HG03097 (cell line): ENCODE results near the gene TLL1.

Source experiments
- ATAC-seq: cut with Tn5 transposase; IDR thresholded peaks from one replicate; pipeline ENCODE4 v1.9.1; 2021; ENCODE audit not compliant: unreplicated experiment, low FRiP score

TLL1 gene

GRCh38 chr4:166042510-166043055 lies 169.5 kb downstream of the TLL1 start:
- no peak for ATAC-seq

GRCh38 chr4:166043801-166044200 lies 170.8 kb downstream of the TLL1 start:
- no peak for ATAC-seq

DNA sequence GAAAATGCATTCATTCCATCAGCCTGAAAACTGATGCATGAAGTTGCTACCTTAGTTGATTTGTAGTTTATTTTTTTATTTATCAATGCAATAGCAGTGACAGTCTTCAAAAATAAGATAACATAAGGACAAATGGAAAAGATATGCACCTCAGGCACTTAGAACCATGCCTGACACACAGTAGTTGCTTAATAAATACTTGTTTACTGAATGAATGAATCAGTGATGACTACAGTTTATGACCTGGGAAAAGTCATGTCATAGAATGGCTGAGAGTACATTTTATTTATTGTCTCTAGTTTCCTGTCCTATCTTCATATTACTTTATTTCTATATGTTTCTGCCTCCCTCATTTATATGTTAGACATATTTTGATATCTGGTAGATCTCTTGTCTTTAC lies 171.8 kb downstream of the TLL1 start:
- no peak for ATAC-seq

GRCh38 chr4:166045457-166045856 lies 172.4 kb downstream of the TLL1 start:
- no peak for ATAC-seq

DNA sequence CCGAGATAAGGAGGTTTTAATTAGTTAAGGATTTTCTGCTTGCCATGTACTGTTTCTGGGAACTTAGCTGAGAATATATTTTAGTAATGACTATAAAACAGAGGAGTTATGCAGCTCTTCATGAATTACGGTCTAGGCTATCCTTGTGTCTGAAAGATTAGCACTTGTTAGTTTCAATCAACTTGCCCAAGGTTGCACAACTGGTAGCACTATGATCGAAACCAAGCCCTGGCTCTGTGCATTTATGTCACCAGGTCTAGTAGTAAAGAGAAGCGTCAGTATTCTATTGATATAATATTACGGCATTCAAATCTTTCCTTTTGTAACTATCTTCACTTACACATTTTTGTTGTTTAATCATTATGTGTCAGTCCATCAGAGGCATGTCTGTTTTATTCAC lies 176.0 kb downstream of the TLL1 start:
- no peak for ATAC-seq

DNA sequence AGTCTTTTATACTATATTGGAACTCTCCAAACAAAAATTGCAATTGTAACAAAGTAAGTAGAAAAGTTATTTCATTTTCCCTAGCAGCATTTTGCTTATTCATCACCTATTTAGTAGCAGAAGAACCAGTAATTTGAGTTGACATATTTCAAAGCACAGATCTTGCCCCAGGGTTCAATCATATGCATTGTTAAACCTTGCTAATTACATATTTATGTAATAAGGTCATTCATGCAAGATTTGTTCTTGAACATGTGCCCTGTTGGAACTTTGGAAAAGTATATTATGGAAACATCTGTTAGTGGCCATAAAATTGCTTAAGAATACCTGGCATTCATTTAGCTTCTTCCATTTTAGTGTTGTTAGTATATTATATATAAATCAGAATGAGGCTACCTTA lies 191.7 kb downstream of the TLL1 start:
- ATAC-seq = no peak

DNA sequence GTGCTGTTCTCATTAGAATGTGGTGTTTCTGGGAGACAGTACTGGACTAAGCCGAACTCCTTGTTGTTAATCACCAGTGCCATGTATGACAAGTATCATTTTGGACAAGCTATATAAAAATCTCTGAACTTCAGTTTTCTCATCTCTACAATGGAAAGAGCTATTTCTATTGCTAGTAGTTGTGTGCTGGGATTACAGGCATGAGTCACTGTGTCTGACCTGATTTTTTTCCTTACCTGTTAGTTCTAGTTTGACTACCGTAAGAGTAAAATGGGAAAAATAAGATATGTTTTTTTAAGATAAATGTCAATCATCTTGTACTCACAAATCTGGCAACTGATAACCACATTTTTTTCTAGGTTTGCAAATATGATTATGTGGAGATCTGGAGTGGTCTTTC lies 192.3 kb downstream of the TLL1 start:
- ATAC-seq = no peak

GRCh38 chr4:166066936-166067335 lies 193.9 kb downstream of the TLL1 start:
- no peak for ATAC-seq

GRCh38 chr4:166067915-166068314 lies 194.9 kb downstream of the TLL1 start:
- no peak for ATAC-seq

DNA sequence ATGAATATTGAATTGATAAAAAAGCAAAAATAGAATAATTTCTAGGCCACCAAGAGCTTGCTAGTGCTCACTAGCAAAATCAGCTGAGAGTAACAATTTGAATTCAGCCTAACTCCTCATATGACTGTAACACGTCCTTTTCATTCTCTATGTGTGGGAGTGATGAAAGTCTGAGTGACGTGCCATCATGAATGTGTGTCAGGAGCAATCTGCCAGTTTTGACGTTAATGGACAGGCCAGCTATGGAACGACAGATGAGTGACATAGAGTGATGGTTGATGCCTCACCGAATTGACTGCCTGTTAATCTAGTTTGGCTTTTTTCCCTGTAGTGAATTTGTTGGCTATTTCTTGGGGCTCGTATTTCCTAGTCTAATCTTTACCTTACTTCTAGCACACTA lies 200.7 kb downstream of the TLL1 start:
- ATAC-seq = no peak

GRCh38 chr4:166075599-166075998 lies 202.6 kb downstream of the TLL1 start:
- ATAC-seq = no peak

DNA sequence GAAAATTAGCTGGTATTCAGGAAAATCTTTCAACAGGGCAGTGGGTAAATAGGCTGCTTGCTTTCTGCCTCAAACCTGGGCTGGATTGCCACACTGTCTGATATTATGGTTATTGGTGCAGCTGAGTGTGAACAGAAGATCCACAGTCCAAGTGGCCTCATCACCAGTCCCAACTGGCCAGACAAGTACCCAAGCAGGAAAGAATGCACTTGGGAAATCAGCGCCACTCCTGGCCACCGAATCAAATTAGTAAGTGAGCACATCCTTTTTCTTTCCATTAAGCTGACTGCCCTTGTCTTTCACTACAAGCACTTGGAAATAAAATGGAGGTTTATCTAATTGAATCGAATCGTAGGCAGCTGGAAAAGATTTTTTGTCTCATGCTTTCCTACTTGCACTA lies 204.7 kb downstream of the TLL1 start:
- no peak for ATAC-seq

DNA sequence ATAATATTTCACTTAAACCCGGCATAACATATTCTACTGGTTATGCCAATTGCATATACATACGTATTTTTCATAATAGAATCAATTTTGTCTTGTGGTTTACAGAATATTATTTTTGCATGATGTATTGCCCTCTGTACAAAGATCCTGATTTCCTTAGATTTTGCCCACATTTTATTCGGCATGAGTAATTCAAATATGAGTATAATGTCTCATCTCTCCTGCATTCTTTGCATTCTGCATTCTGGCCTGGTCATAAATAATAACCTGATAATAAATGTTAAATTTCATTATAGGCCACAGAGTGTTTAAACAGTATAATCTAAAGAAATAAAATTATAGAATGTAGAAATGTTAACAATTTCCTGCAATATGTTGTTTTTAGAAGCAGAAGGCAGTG lies 205.3 kb downstream of the TLL1 start:
- ATAC-seq = no peak

GRCh38 chr4:166078955-166079354 lies 205.9 kb downstream of the TLL1 start:
- no peak for ATAC-seq

DNA sequence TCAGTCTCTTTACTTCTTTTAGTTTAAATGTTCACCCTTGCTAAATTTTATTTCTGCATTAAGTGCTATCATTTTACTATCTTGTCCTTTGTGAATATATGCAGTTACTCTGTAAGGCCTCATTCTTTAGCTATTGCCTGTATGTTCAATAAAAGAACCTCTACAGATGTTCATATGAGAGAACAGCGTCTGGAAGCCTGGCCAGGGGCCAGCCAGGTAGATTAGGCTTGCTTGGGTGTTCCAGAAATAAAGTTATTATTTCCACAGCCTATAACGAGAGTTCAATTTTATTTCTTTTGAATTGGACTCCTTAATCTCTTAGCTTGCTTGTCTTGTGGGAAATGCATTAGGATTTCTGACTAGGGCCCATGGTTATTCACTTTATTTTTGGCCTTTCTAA lies 214.5 kb downstream of the TLL1 start:
- ATAC-seq = no peak

DNA sequence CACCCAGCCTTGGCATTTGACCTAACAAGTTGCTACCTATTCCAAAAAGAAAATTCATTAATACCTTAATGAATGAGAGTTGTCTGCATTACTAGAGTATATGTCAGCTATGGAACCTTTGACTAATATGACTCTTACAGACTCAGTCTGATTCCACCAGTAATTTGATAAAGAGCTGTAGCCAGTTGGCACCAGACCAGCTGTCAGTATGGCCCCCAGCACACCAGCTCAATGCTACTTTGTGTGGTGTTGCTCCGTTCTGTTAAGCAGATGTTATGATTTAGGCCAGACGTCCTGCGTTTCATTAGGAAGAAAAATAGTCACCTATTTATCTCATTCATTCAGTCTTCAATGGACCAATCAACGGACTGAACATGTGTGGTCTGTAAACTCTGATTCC lies 215.5 kb downstream of the TLL1 start:
- ATAC-seq = no peak

- no peak for ATAC-seq
These were observed 218.1 kb downstream of the TLL1 start for GRCh38 chr4:166091146-166091545.

DNA sequence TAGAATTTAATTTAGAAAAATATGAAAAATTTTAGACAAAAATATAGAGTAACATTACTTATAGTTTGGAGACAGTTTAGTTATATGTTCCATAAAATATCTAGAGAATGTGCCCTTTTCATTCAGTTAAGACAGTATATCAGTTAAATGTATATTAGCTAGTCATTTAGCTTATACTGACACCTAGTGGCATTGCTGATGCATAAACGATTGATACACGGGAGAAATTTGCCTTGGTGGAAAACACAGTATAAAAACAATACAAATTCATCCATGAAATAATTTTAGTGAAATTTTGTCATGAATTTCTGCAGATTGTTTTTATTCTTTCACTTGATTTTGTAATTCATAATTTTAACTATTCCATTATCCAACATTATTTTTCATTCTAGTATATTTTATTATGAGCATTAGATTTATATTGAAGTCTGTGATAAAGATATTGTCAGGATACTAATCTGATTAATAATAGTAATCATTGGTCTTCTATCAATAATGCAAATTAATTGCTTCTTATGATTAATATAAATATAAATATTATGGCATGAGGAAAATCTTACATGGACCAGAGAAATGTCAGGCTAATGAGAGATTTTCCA lies 219.0 kb downstream of the TLL1 start:
- ATAC-seq = peak; percentile 73

- ATAC-seq = no peak
These were observed 219.8 kb downstream of the TLL1 start for GRCh38 chr4:166092797-166093290.

DNA sequence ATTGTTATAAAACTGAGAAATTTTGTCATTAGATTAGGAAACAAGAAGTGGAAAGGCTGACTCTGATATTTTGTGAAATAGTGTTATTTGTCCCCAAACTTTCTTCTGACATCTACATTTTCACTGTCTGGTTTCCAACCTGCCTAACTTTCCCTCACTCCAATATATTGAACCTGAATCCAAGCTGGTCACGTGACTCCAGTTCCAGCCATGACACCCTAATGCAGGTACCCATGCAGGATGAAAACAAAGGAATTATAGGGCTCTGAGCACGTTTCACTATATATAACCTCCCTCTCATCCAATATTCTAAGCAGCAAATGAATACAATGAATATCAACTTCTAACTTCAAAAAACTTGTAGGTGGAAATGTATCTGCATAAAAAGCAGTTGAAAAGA lies 231.6 kb downstream of the TLL1 start:
- ATAC-seq = no peak

GRCh38 chr4:166121897-166122296 lies 248.9 kb downstream of the TLL1 start:
- no peak for ATAC-seq

DNA sequence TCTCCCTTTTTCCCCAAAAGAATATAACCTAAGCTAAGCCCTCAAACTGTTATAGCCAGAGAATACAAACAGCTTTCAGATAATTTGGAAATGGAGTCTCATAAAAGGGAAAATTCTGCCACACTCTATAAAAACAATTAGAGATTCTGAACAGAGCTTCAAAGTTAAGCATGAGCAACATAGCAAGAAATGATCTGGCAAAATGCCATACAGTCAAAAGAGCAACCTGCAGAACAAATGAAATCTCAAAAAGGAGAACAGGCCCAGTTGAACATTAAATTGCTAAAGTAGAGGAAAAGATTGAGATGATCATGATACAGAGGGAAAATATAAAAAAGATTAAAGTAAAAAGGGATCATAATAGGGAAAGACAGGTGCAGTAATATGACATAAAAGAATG lies 250.5 kb downstream of the TLL1 start:
- ATAC-seq = no peak

DNA sequence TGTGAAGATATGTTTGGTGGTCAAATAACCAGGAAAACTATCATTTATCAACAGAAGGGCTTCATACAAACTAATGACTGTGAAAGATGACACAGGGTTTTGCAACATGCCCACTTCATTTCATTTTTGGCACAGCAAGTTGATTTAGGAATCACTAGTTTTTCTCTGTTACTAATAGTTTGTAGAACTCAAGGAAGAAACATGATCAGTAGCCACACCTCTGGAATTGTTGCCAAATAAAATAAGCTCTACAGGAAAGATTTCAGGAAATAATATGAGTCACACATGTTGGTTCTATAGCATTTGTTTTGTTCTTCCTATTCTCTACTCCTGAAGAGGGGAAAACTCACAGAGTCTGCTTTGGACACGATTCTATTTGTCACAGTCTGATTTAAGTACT lies 255.4 kb downstream of the TLL1 start:
- ATAC-seq = no peak
